WTC11 (cell line): ENCODE results near the gene RPL29. TPM values are rescaled to one million over a fixed set of nuclear protein-coding genes. Genes with fewer than 3 reads are reported as not detected.

Experiments
- ATF6 ChIP-seq: sonication (generic); formaldehyde crosslinking; IDR thresholded peaks from 2 replicates; pipeline ENCODE4 v1.8.1; 2023; ENCODE audit warnings: mild to moderate bottlenecking, missing genetic modification reagents
- CBFB ChIP-seq: sonication (generic); formaldehyde crosslinking; IDR thresholded peaks from 2 replicates; pipeline ENCODE4 v1.8.1; 2022; ENCODE audit warnings: mild to moderate bottlenecking, low read depth, missing genetic modification reagents
- E2F1 ChIP-seq: sonication (generic); formaldehyde crosslinking; IDR thresholded peaks from 2 replicates; pipeline ENCODE4 v1.8.0; 2022; ENCODE audit warnings: mild to moderate bottlenecking, missing genetic modification reagents
- EMX1 ChIP-seq: fragments of 250-450 bp; sonication (Bioruptor Pico); IDR thresholded peaks from 2 replicates; pipeline ENCODE4 v1.8.0; 2021; ENCODE audit warnings: mild to moderate bottlenecking
- FOXP1 ChIP-seq: sonication (generic); formaldehyde crosslinking; IDR thresholded peaks from 2 replicates; pipeline ENCODE4 v1.8.0; 2022; ENCODE audit warnings: missing genetic modification reagents, mild to moderate bottlenecking, moderate library complexity, borderline replicate concordance
- FOXP4 ChIP-seq: sonication (generic); formaldehyde crosslinking; IDR thresholded peaks from 2 replicates; pipeline ENCODE4 v1.8.0; 2022; ENCODE audit warnings: mild to moderate bottlenecking, missing genetic modification reagents
- GRHL2 ChIP-seq: fragments of 250-450 bp; sonication (Bioruptor Pico); IDR thresholded peaks from 2 replicates; pipeline ENCODE4 v1.8.0; 2022; ENCODE audit warnings: mild to moderate bottlenecking, moderate library complexity; ENCODE audit not compliant: insufficient replicate concordance, severe bottlenecking
- GTF2I ChIP-seq: fragments of 250-450 bp; sonication (Bioruptor Pico); conservative IDR thresholded peaks from 2 replicates; pipeline ENCODE4 v1.4.0; 2021; ENCODE audit warnings: mild to moderate bottlenecking
- HMGA2 ChIP-seq: fragments of 250-450 bp; sonication (Bioruptor Pico); IDR thresholded peaks from 2 replicates; pipeline ENCODE4 v1.4.0; 2021; ENCODE audit warnings: mild to moderate bottlenecking, moderate library complexity
- JAZF1 ChIP-seq: fragments of 250-450 bp; sonication (Bioruptor Pico); IDR thresholded peaks from 2 replicates; pipeline ENCODE4 v1.9.0; 2021; ENCODE audit warnings: moderate library complexity, mild to moderate bottlenecking, inconsistent platforms
- JUN ChIP-seq: sonication (generic); formaldehyde crosslinking; IDR thresholded peaks from 2 replicates; pipeline ENCODE4 v1.8.0; 2023; ENCODE audit warnings: mild to moderate bottlenecking, missing genetic modification reagents
- MYBL2 ChIP-seq: sonication (generic); formaldehyde crosslinking; IDR thresholded peaks from 2 replicates; pipeline ENCODE4 v1.8.1; 2023; ENCODE audit warnings: mild to moderate bottlenecking, moderate library complexity, missing genetic modification reagents
- NFATC4 ChIP-seq: fragments of 250-450 bp; sonication (Bioruptor Pico); IDR thresholded peaks from 2 replicates; pipeline ENCODE4 v1.9.0; 2021; ENCODE audit warnings: mild to moderate bottlenecking
- NFYB ChIP-seq: sonication (generic); formaldehyde crosslinking; conservative IDR thresholded peaks from 2 replicates; pipeline ENCODE4 v1.8.0; 2022; ENCODE audit warnings: low read depth, missing genetic modification reagents
- NR2C2 ChIP-seq: sonication (generic); formaldehyde crosslinking; IDR thresholded peaks from 2 replicates; pipeline ENCODE4 v1.8.0; 2022; ENCODE audit warnings: mild to moderate bottlenecking, missing genetic modification reagents
- OVOL2 ChIP-seq: fragments of 250-450 bp; sonication (Bioruptor Pico); IDR thresholded peaks from 2 replicates; pipeline ENCODE4 v1.9.0; 2021; ENCODE audit warnings: mild to moderate bottlenecking, borderline replicate concordance
- RORB ChIP-seq: fragments of 250-450 bp; sonication (Bioruptor Pico); IDR thresholded peaks from 2 replicates; pipeline ENCODE4 v1.9.0; 2021; ENCODE audit warnings: mild to moderate bottlenecking
- TCF7 ChIP-seq: sonication (generic); formaldehyde crosslinking; IDR thresholded peaks from 2 replicates; pipeline ENCODE4 v1.8.0; 2022; ENCODE audit warnings: mild to moderate bottlenecking, low read depth, missing genetic modification reagents, moderate library complexity
- TEAD1 ChIP-seq: sonication (generic); formaldehyde crosslinking; IDR thresholded peaks from 2 replicates; pipeline ENCODE4 v1.8.0; 2022; ENCODE audit warnings: mild to moderate bottlenecking, missing genetic modification reagents
- USF1 ChIP-seq: sonication (generic); formaldehyde crosslinking; IDR thresholded peaks from 2 replicates; pipeline ENCODE4 v1.8.0; 2022; ENCODE audit warnings: mild to moderate bottlenecking, missing genetic modification reagents
- USF2 ChIP-seq: sonication (generic); formaldehyde crosslinking; IDR thresholded peaks from 2 replicates; pipeline ENCODE4 v1.8.1; 2023; ENCODE audit warnings: mild to moderate bottlenecking, missing genetic modification reagents, moderate library complexity
- ZBTB43 ChIP-seq: sonication (generic); formaldehyde crosslinking; IDR thresholded peaks from 2 replicates; pipeline ENCODE4 v1.8.1; 2023; ENCODE audit warnings: mild to moderate bottlenecking, missing genetic modification reagents
- ZNF232 ChIP-seq: sonication (generic); formaldehyde crosslinking; IDR thresholded peaks from 2 replicates; pipeline ENCODE4 v1.8.0; 2022; ENCODE audit warnings: mild to moderate bottlenecking, missing genetic modification reagents
- ZNF263 ChIP-seq: sonication (generic); formaldehyde crosslinking; IDR thresholded peaks from 2 replicates; pipeline ENCODE4 v1.8.1; 2022; ENCODE audit warnings: low read depth, mild to moderate bottlenecking, moderate library complexity, missing genetic modification reagents
- ZNF425 ChIP-seq: fragments of 250-450 bp; sonication (Bioruptor Pico); conservative IDR thresholded peaks from 2 replicates; pipeline ENCODE4 v1.9.0; 2021; ENCODE audit warnings: mild to moderate bottlenecking
- ZNF512 ChIP-seq: sonication (generic); formaldehyde crosslinking; IDR thresholded peaks from 2 replicates; pipeline ENCODE4 v1.8.1; 2022; ENCODE audit warnings: missing genetic modification reagents, borderline replicate concordance
- ZNF671 ChIP-seq: fragments of 250-450 bp; sonication (Bioruptor Pico); IDR thresholded peaks from 2 replicates; pipeline ENCODE4 v1.8.0; 2021; ENCODE audit warnings: mild to moderate bottlenecking
- total RNA-seq: library from RNA; stranded (reverse); gene quantifications from 3 replicates; pipeline ENCODE4 v1.2.3, GENCODE V29; 2021

RPL29 gene
- total RNA-seq, 1 experiment from 2014 or later: 1,343 TPM

GRCh38 chr3:51995346-51996163, at the start of gene RPL29 (continued):
- TF ChIP-seq E2F1 (CRISPR knock-in tag): 0 out of 2 replicates have a peak, but pooled peaks have one; percentile 42
- peak; percentile 88 for TF ChIP-seq TEAD1 (CRISPR knock-in tag)
- TF ChIP-seq ZNF671 (CRISPR knock-in tag): no peak
- TF ChIP-seq ZNF512: no peak
- TF ChIP-seq NFATC4 (CRISPR knock-in tag): peak; percentile 35; the same call in 1 of the 2 replicates
- TF ChIP-seq ZNF263 (CRISPR knock-in tag): no peak
- TF ChIP-seq MYBL2: peak; percentile 85
- TF ChIP-seq USF2: 0 out of 2 replicates have a peak, but pooled peaks have one; percentile 19
- no peak for TF ChIP-seq OVOL2 (CRISPR knock-in tag)
- TF ChIP-seq HMGA2 (CRISPR knock-in tag): no peak
- TF ChIP-seq JAZF1 (CRISPR knock-in tag): no peak
- TF ChIP-seq FOXP1 (CRISPR knock-in tag): peak; percentile 93
- peak; percentile 62; the same call in 1 of the 2 replicates for TF ChIP-seq USF1
- TF ChIP-seq GTF2I (CRISPR knock-in tag): no peak
- peak; percentile 35; the same call in 1 of the 2 replicates for TF ChIP-seq ZNF232 (CRISPR knock-in tag)
- TF ChIP-seq FOXP4 (CRISPR knock-in tag): peak; percentile 81; the same call in 1 of the 2 replicates
- peak; percentile 56; the same call in 1 of the 2 replicates for TF ChIP-seq EMX1
- no peak for TF ChIP-seq TCF7 (CRISPR knock-in tag)
- TF ChIP-seq ZBTB43 (CRISPR knock-in tag): 0 out of 2 replicates have a peak, but pooled peaks have one; percentile 53
- TF ChIP-seq RORB: no peak
- TF ChIP-seq ZNF425: no peak
- TF ChIP-seq NFYB (CRISPR knock-in tag): no peak
- TF ChIP-seq CBFB (CRISPR knock-in tag): no peak; the same call in 1 of the 2 replicates
- TF ChIP-seq ATF6 (CRISPR knock-in tag): no peak
- peak; percentile 79; the same call in 1 of the 2 replicates for TF ChIP-seq JUN (CRISPR knock-in tag)
- TF ChIP-seq NR2C2 (CRISPR knock-in tag): peak; percentile 91
- no peak for TF ChIP-seq GRHL2 (CRISPR knock-in tag)
